Fibroblast of lung (primary cell): ENCODE results near the gene TUBB. TPM values are rescaled to one million over a fixed set of nuclear protein-coding genes. Genes with fewer than 3 reads are reported as not detected.
A peak's percentile ranks its signal among the peaks of the same experiment; 100 is the strongest.

Source experiments
- DNase-seq, 2 donors: peaks; one replicate each; pipeline versions ENCODE4 v3.0.0 to v3.0.0-alpha.2; 2010; ENCODE audit warnings: low read depth in 2 of 2
- H2AFZ ChIP-seq: 2 replicates; pipeline ENCODE4 v1.5.1; 2012; ENCODE audit warnings: low read length, control low read depth, inconsistent platforms
- H3K27ac ChIP-seq: 2 replicates; pipeline ENCODE4 v1.5.1; 2011; ENCODE audit warnings: low read length, control low read depth; ENCODE audit not compliant: insufficient read depth
- H3K27me3 ChIP-seq: 2 replicates; pipeline ENCODE4 v1.5.1; 2011; ENCODE audit warnings: mild to moderate bottlenecking, low read length; ENCODE audit not compliant: control insufficient read depth, insufficient read depth
- H3K36me3 ChIP-seq: 2 replicates; pipeline ENCODE4 v1.5.1; 2011; ENCODE audit warnings: low read length; ENCODE audit not compliant: control insufficient read depth, insufficient read depth
- H3K4me1 ChIP-seq: 2 replicates; pipeline ENCODE4 v1.5.1; 2011; ENCODE audit warnings: low read length; ENCODE audit not compliant: control insufficient read depth, insufficient read depth; ENCODE audit errors: extremely low read depth
- H3K4me2 ChIP-seq: 2 replicates; pipeline ENCODE4 v1.5.1; 2011; ENCODE audit warnings: low read length, control low read depth; ENCODE audit not compliant: insufficient read depth; ENCODE audit errors: extremely low read depth
- H3K4me3 ChIP-seq, 4 experiments: fragments of 200-600 bp in 1 of 4; sonication (generic) in 1 of 4; replicated peaks in 1 of 4; 2 replicates each; pipeline ENCODE4 v1.5.1; 2011 to 2016; ENCODE audit warnings: low read length in 4 of 4, low read depth in 3 of 4, mild to moderate bottlenecking in 3 of 4, control low read depth in 2 of 4, inconsistent platforms in 1 of 4, mixed read lengths in 1 of 4; ENCODE audit not compliant: insufficient read depth in 1 of 4; ENCODE audit errors: control extremely low read depth in 1 of 4
- H3K79me2 ChIP-seq: 2 replicates; pipeline ENCODE4 v1.5.1; 2012; ENCODE audit warnings: mild to moderate bottlenecking, low read length, inconsistent platforms; ENCODE audit not compliant: control insufficient read depth, insufficient read depth
- H3K9ac ChIP-seq: 2 replicates; pipeline ENCODE4 v1.5.1; 2011; ENCODE audit warnings: mild to moderate bottlenecking, low read length, control low read depth; ENCODE audit not compliant: insufficient read depth
- H3K9me3 ChIP-seq: 2 replicates; pipeline ENCODE4 v1.5.1; 2012; ENCODE audit warnings: low read depth, low read length; ENCODE audit not compliant: control insufficient read depth, insufficient read depth
- H4K20me1 ChIP-seq: 2 replicates; pipeline ENCODE4 v1.5.1; 2011; ENCODE audit warnings: low read length; ENCODE audit not compliant: control insufficient read depth, insufficient read depth; ENCODE audit errors: extremely low read depth
- EZH2 ChIP-seq: IDR thresholded peaks from 2 replicates; pipeline ENCODE4 v1.5.1; 2012; ENCODE audit warnings: low read length, control low read depth, mild to moderate bottlenecking; ENCODE audit errors: missing control alignments
- polyA plus RNA-seq, 2 donors: library from polyadenylated mRNA; depleted of rRNA in 1 of 2; stranded (reverse) in 1 of 2; unstranded in 1 of 2; fragments of >200 nt; gene quantifications; 2 replicates each; pipeline ENCODE4 v1.2.1, GENCODE V29; 2011 to 2012; ENCODE audit warnings: missing spikeins in 1 of 2
- total RNA-seq: library from RNA; depleted of rRNA; stranded (reverse); fragments of >200 nt; gene quantifications from 2 replicates; pipeline ENCODE4 v1.2.1, GENCODE V29; 2014
- TF ChIP-seq, protein P1 (sequence below), 2 donors: IDR thresholded peaks in 1 of 2; conservative IDR thresholded peaks in 1 of 2; 1 replicate in 1 of 2; 2 replicates in 1 of 2; pipeline ENCODE4 v1.5.1; 2011 to 2012; ENCODE audit warnings: low read length in 2 of 2, control low read depth in 1 of 2, inconsistent platforms in 1 of 2, low read depth in 1 of 2, mild to moderate bottlenecking in 1 of 2

Gene TUBB
- total and polyA plus RNA-seq, 2 donors (not counting 1 experiment from before 2014, with no cell fraction given): 551 to 1,493 TPM

DNA sequence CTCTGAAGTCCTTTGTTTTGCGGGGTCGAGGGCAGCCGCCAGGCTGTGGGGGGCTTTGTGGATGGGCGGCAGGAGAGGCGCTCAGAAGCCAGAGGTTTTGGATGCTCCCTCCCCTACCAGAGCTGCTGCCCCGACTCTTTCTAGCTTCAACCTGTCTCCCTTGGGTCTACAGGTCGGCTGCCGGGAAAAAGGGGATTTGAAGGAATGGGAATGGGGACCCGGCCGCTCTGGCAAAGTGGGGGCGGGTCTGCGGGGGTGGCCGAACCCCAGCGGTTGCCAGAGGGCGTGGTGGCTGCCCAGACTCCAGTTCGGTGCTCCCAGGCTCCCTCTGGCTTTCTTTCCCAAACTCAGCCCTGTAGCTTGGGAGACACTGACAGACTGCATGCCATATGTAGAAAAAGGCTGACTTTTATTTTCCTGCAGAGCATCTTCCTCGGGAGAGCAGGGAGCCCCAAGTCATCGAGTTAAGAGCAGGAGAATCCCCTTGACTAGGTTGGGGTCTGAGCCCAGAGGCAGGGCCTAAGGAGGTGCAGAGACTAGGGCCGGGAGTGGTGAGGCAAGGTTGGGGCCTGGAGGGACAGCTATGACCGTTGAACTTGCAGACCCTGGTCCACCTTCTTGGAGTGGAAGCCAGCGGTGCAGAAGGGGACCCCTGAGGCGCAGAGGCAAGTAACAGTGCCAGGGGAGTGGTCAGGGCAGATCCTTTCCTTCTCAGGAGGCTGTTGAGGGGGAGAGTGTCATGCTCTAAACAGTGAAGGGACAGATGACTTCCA lies 32.3 kb upstream of the TUBB start:
- H4K20me1 ChIP-seq: no peaks in the 10 kb centered on the region
- H3K9me3 ChIP-seq: no peaks in the 10 kb centered on the region
- H3K4me3 ChIP-seq: peak overlapping the region; percentile 71 to 95 (median 87)
- no peaks in the 10 kb centered on the region for H3K27me3 ChIP-seq
- peak overlapping the region; percentile 91 for H3K9ac ChIP-seq
- peak overlapping the region; percentile 99 for H3K27ac ChIP-seq
- no peak overlapping the region for H2AFZ ChIP-seq
- DNase-seq: peak; percentile 41 to 65
- H3K36me3 ChIP-seq: peaks cover 10% of the 10 kb centered on the region
- H3K4me1 ChIP-seq: peaks cover 27% of the 10 kb centered on the region
- peak overlapping the region; percentile 100 for H3K4me2 ChIP-seq
- H3K79me2 ChIP-seq: peaks cover 67% of the 10 kb centered on the region
- TF ChIP-seq, protein P1, sequence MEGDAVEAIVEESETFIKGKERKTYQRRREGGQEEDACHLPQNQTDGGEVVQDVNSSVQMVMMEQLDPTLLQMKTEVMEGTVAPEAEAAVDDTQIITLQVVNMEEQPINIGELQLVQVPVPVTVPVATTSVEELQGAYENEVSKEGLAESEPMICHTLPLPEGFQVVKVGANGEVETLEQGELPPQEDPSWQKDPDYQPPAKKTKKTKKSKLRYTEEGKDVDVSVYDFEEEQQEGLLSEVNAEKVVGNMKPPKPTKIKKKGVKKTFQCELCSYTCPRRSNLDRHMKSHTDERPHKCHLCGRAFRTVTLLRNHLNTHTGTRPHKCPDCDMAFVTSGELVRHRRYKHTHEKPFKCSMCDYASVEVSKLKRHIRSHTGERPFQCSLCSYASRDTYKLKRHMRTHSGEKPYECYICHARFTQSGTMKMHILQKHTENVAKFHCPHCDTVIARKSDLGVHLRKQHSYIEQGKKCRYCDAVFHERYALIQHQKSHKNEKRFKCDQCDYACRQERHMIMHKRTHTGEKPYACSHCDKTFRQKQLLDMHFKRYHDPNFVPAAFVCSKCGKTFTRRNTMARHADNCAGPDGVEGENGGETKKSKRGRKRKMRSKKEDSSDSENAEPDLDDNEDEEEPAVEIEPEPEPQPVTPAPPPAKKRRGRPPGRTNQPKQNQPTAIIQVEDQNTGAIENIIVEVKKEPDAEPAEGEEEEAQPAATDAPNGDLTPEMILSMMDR (conservative IDR thresholded peaks at IDR 0.05 in 1 of 2, IDR thresholded peaks at IDR 0.05 in 1 of 2; ENCODE audit: low read depth in 1 of 2, low read length in 2 of 2): peak; percentile 25 to 38
- no peak for TF ChIP-seq EZH2

DNA sequence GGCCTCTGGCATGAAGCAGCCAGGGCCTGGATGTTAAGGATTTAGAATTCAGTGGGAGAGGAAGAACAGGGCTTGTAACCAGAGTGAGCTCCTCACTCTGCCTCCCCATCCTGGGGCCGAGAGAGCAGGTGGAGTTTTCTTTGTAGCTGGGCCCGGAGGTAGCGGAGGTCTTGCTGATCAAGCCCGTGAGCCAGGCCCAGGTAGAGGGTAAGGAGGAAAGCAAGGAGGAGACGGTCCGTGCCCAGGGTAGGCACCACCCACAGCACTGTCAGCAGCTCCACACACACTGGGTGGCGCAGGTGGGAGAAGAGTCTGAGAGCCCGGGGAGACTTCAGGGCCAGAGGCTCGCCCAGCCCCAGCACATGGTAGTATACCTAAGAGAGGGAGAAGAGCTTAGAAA lies 31.6 kb upstream of the TUBB start:
- H3K4me3 ChIP-seq: peak overlapping the region; percentile 71 to 95 (median 87)
- peaks cover 27% of the 10 kb centered on the region for H3K4me1 ChIP-seq
- TF ChIP-seq EZH2: no peak
- TF ChIP-seq, protein P1 (conservative IDR thresholded peaks at IDR 0.05 in 1 of 2, IDR thresholded peaks at IDR 0.05 in 1 of 2; ENCODE audit: low read depth in 1 of 2, low read length in 2 of 2): no peak
- peaks cover 8% of the 10 kb centered on the region for H3K36me3 ChIP-seq
- H3K27me3 ChIP-seq: no peaks in the 10 kb centered on the region
- peak overlapping the region; percentile 91 for H3K9ac ChIP-seq
- no peaks in the 10 kb centered on the region for H4K20me1 ChIP-seq
- peak overlapping the region; percentile 100 for H3K4me2 ChIP-seq
- DNase-seq: no peak
- peaks cover 60% of the 10 kb centered on the region for H3K79me2 ChIP-seq
- H3K9me3 ChIP-seq: no peaks in the 10 kb centered on the region
- H3K27ac ChIP-seq: peak overlapping the region; percentile 99
- H2AFZ ChIP-seq: no peak overlapping the region

GRCh38 chr6:30689022-30689865 lies 30.9 kb upstream of the TUBB start:
- H3K9ac ChIP-seq: no peak overlapping the region
- TF ChIP-seq, protein P1 (conservative IDR thresholded peaks at IDR 0.05 in 1 of 2, IDR thresholded peaks at IDR 0.05 in 1 of 2; ENCODE audit: low read depth in 1 of 2, low read length in 2 of 2): no peak
- TF ChIP-seq EZH2: no peak
- peaks cover 4% of the 10 kb centered on the region for H3K36me3 ChIP-seq
- H3K4me1 ChIP-seq: peaks cover 27% of the 10 kb centered on the region
- no peaks in the 10 kb centered on the region for H4K20me1 ChIP-seq
- H3K79me2 ChIP-seq: peaks cover 53% of the 10 kb centered on the region
- H3K4me3 ChIP-seq: peak overlapping the region; percentile 75 to 95 (median 81)
- H3K4me2 ChIP-seq: peak overlapping the region; percentile 100
- H3K27me3 ChIP-seq: no peaks in the 10 kb centered on the region
- H3K9me3 ChIP-seq: no peaks in the 10 kb centered on the region
- peak overlapping the region; percentile 99 for H3K27ac ChIP-seq
- H2AFZ ChIP-seq: no peak overlapping the region
- DNase-seq: no peak
